ENCODE results near the gene C1QTNF8. TPM values are rescaled to one million over a fixed set of nuclear protein-coding genes. Genes with fewer than 3 reads are reported as not detected.

Gene C1QTNF8
- total RNA-seq, 1 experiment from 2014 or later = not detected

- DNase-seq (ENCODE audit: low read depth) = no peak
These were observed 18.0 kb downstream of the C1QTNF8 start for GRCh38 chr16:1077877-1078578.

- DNase-seq (ENCODE audit: low read depth) = no peak
These were observed 19.1 kb downstream of the C1QTNF8 start for GRCh38 chr16:1076801-1077576.

GRCh38 chr16:1075546-1075945, 20.5 kb downstream of the C1QTNF8 start:
- DNase-seq (ENCODE audit: low read depth) = no peak

- DNase-seq (ENCODE audit: low read depth) = no peak
These were observed 21.7 kb downstream of the C1QTNF8 start for GRCh38 chr16:1074379-1074649.

- DNase-seq (ENCODE audit: low read depth) = no peak
These were observed 22.3 kb downstream of the C1QTNF8 start for GRCh38 chr16:1073566-1074378.

GRCh38 chr16:1073262-1073558, 22.8 kb downstream of the C1QTNF8 start:
- DNase-seq (ENCODE audit: low read depth) = no peak

GRCh38 chr16:1072526-1073261, 23.4 kb downstream of the C1QTNF8 start, which contains the start of gene SSTR5:
Gene SSTR5 (plus strand): TSS chr16:1072747. CDS start chr16:1078869, 6,122 bp downstream.
- DNase-seq (ENCODE audit: low read depth) = no peak

- no peak for DNase-seq (ENCODE audit: low read depth)
These were observed 24.4 kb downstream of the C1QTNF8 start for GRCh38 chr16:1071561-1072225.

GRCh38 chr16:1070864-1071408, 25.1 kb downstream of the C1QTNF8 start:
- DNase-seq (ENCODE audit: low read depth) = no peak

- no peak for DNase-seq (ENCODE audit: low read depth)
These were observed 25.8 kb downstream of the C1QTNF8 start for GRCh38 chr16:1070084-1070863.

GRCh38 chr16:1069154-1069553, 26.9 kb downstream of the C1QTNF8 start:
- DNase-seq (ENCODE audit: low read depth) = no peak

GRCh38 chr16:1068451-1068850, 27.6 kb downstream of the C1QTNF8 start:
- DNase-seq (ENCODE audit: low read depth) = no peak

GRCh38 chr16:1067629-1068028, 28.4 kb downstream of the C1QTNF8 start:
- no peak for DNase-seq (ENCODE audit: low read depth)

- no peak for DNase-seq (ENCODE audit: low read depth)
These were observed 29.4 kb downstream of the C1QTNF8 start for GRCh38 chr16:1066584-1067172.

- no peak for DNase-seq (ENCODE audit: low read depth)
These were observed 30.4 kb downstream of the C1QTNF8 start for GRCh38 chr16:1065469-1066128.

GRCh38 chr16:1063728-1064127, 32.3 kb downstream of the C1QTNF8 start:
- no peak for DNase-seq (ENCODE audit: low read depth)

- DNase-seq (ENCODE audit: low read depth) = no peak
These were observed 33.1 kb downstream of the C1QTNF8 start for GRCh38 chr16:1062895-1063294.

GRCh38 chr16:1061769-1062505, 34.1 kb downstream of the C1QTNF8 start:
- no peak for DNase-seq (ENCODE audit: low read depth)
